COR-L47 (cell line): ENCODE results near the gene ANKRD45.
"Not testable (repeated sequence)": the region's sequence is repeated elsewhere in the genome, so short reads cannot be mapped to it uniquely, and the experiment has no call there.

ENCODE experiments used
- DNase-seq: peaks from one replicate; lab custom pipeline; 2025; lab: John Stamatoyannopoulos, UW

The ANKRD45 gene

DNA sequence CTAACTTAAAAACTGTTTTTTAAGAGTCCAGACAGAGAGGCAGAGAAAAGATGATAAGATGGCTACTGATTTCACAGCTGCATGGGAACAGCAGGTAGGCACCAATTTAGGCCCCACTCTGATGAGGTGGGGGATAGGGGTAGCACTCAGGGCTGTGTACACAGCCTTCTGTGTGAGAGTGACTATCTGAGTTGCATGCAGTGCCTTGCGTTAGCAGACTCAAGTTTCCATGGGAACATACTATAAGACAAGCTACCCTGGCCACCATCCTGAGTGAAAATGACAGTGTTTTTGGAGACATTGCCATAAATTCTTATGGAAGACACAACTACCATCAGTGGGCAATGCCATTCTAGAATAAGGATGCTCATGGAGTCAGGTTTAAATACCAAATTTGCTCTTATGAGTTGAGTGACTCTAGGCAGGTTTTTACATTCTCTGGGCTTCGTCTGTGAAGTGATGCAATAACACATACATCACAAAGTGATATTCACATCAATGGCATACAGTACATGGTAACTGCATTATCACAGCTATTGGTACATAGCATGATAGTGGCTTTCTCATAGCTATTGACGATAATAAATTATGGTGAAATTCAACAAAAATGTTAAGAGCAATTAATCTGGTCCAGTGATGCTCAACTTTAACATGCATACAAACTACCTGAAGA, 97.3 kb downstream of the ANKRD45 start:
- DNase-seq = no peak

DNA sequence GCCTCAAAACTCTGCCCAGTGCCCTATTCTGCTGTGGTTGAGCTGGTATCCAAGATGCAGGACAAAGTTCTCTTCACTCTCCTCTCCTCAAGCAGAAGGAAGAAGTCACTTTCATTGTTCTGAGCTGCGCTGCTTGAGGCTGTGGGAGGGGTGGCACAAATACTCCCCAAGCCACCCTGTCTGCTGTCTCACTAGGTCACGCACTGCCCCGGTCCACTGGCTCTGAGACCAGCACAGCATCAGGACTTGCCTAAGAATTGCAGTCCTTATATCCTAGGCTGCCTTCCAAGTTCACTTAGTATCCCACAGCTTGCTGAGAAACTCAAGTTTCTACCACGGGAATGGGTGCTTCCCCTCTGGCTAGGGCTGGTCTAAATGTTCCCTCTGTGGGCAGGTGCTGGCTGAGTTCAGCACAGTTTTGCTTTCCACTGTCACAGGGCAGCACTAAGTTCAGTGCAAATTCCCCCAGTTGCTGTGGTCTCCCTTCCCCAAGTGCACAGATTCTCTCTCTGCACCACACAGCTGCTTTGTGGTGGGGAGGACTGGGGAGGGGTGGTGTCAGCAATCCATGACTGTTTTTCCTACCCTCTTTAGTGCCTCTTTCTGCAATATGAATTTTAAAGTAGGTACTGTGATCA, 99.2 kb downstream of the ANKRD45 start:
- DNase-seq = no peak

DNA sequence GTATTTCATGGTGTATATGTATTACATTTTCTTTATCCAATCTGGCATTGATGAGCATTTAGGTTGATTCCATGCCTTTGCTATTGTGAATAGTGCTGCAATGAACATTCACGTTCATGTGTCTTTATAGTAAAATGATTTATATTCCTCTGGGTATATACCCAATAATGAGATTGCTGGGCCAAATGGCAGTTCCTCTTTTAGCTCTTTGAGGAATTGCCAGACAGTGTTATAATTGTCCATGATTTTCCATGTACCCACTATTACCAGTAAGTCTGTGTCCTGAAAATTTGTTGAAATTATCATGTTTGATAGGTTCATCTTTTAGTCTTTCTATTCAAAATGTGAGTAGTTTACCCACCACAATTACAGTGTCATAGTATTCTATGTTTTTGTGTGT, 101.2 kb downstream of the ANKRD45 start:
- no peak for DNase-seq

DNA sequence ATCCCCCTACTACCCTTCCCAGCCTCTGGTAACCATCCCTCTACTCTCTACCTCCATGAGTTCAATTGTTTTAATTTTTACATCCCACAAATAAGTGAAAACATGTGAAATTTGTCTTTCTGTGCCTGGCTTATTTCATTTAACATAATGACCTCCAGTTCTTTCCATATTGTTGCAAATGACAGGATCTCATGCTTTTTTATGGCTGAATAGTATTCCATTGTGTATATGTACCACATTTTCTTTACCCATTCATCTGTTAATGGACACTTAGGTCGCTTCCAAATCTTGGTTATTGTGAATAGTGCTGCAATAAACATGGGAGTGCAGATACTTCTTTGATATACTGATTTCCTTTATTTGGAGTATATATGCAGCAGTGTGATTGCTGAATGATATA, 105.8 kb downstream of the ANKRD45 start:
- DNase-seq = not testable (repeated sequence)

DNA sequence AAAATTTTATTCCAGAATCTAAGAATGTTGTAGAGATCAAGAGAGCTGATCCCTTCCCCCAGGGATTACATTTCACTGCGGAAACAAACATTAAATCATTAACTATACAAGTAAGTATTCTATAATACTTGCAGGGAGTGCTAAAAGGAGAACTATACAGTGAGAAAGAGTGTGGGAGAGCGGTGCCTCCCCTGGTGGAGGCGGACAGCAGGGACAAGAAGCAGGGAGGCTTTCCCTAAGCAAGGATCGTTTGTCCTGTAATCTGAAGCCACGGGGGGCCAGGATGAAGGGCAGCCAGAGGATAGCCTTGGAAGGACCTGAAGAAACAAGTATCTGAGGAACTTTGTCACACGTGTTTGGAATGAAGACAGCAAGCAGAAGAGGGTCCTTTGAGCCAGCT, 106.8 kb downstream of the ANKRD45 start:
- no peak for DNase-seq

DNA sequence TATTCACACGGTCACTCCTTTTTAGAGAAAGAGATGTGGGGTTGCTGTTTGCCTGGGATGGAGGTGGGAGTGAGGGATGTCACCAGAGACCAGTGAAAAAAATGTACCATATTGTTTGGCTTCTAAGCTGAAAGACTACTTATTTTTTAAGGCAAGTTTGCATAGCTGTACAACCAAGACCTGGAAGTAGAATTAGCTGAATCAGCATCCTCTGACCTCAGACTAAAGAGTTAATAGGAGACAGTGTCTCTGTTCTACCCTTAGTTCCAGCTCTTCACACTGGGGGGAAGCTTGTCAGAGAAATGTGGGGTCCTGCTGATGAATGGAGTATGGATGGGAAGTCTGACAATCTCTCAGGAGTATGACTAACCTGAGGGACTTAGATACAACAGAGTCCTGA, 108.4 kb downstream of the ANKRD45 start:
- no peak for DNase-seq

DNA sequence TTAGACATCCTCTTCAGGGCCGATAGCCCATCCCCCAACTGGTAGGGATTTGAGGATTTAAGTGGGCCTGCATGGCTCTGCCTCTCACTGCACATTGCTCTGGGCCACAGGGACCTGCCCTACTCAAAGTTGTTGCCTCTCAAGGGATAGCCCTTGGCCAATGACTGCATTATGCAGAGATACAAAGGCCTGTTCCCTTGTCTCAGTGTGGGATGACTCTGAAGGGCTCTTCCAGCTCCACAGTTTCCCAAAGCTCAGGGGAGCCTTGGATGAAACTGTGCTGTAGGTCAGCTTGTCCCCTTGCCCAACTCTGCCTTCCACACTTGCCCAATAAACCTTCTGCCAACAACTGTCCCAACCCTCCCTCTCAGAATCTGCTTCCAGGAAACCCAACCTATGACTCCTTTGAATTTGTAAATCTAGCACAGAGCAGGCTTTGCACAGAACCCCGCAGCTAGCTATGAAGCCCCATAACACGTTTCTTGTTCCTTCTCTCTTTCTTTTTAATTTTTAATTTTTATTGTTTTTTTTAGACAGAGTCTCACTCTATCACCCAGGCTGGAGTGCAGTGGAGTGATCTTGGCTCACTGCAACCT, 109.3 kb downstream of the ANKRD45 start:
- DNase-seq = no peak
